ENCODE data around the gene ANKH.

GRCh38 chr5:14745188-14745563, 126.4 kb downstream of the ANKH start:
- TF ChIP-seq CTCF (IDR thresholded peaks at IDR 0.05) (no peak), EZH2 (IDR thresholded peaks at IDR 0.05; ENCODE audit: borderline replicate concordance, insufficient read depth, low read depth, low read length, poor library complexity, severe bottlenecking) (no peak)
